ENCODE results near the gene FAM72D.
"Not testable (repeated sequence)": the region's sequence is repeated elsewhere in the genome, so short reads cannot be mapped to it uniquely, and the experiment has no call there.

Gene FAM72D

DNA sequence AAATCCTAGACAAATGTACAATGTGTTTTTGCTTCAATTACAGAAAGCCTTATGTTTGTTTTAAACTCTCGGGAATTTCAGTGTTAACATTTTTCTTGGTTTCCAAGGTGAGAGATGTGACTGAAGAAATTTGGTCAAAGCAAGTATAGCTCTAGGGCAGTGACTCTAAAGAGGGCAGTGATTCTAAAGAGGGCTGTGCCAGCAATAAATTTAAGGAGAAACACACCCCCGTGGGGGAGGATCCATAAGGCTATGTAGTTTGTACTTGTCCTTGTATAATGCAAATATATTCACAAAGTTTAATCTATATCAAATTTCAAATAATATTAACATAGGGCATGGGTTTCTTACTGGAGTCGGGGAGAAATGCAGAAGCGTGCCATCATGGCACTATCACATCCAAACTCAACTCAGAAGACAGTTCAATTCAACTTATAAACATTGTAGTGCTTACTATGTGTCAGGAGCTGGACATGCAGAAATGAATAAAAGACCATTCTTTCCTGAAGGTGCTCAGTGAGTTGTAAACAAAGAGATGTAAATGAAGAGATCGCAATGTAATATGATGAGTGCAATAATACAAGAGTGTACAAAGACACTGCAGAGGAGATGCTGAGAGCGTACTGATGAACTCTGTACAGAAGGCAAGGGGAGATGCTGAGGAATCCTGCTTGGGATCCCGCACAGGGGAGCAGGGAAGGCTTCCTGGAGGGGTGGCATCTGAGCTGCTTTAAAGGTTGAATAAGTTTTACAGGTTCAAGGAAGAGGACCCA lies 13.1 kb upstream of the FAM72D start:
- not testable (repeated sequence) for DNase-seq (ENCODE audit: low spot score)

DNA sequence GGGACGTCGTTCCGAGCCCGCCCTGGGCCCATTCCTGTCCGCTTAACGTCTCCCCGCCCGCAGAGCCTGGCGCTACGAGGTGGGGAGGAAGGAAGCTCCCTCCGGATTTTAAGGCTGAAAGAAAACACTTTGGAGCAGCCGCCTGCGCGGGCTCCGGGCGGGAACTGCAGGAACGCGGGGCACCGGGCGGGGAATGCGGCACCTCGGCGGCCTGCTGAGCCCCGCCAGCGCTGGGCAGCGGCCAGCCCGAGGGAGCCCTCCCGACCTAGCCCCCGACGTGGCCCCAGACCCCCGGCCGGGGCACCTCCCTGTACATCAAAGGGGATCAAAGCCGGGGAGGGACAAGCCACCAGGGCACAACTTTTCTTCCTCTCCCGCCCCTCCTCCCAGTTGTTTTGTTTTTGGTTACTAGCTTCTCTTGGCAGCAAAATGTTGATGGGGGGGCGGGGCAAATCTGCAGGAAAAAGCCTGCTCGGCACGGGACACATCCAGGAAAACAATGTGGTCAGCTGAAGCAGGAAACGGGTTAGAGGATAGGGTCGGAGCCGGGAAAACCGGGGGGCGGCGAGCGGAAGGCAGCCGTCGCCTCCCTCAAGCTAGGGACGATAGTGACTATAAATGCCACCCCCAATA lies 2.1 kb upstream of the FAM72D start:
- not testable (repeated sequence) for DNase-seq (ENCODE audit: low spot score)

DNA sequence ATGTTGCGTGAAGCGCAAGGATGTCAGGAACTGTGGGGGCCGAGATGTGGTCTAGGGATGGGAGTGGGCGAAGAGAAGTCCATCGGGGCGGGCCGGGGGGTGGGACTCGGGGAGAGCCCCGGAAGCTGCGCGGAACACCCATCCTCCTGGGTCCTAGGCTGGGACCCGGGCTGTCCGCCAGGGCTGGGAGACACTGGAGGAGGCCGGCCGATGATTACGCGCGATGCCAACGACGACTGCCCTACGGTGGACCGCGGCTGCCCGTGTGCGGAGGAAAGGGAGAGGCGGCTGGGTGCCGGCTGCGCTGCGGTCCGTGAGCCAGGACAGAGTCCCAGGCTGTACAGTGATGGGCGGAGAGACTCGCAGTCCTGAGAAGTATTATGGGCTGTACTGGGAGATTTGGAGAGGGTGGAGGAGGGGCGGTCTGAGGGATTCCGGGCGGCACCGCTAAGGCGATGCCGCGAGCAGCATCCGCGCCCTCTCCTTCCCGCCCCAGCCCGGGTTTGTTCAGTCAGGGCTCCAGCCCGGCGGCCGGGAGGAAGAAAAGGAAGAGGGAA lies 1.0 kb upstream of the FAM72D start:
- not testable (repeated sequence) for DNase-seq (ENCODE audit: low spot score)

DNA sequence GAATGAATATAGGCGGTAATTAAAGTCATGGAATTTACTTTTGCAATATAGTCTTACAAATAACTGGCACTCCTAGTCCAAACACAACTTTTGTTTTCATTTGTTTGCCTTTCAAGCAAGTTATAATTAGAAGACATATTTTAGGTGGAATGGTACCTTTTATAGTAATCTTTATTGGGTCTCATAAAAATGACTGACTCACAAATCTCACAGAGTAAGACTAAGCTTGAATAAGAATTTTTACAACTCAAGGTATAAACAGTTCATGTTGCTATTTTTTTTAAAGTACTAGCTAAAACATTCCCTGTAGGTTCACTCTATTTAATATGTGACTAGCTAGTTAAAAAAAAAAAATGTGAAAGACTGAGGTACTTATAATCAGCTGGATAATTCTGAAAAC lies 6.0 kb downstream of the FAM72D start:
- not testable (repeated sequence) for DNase-seq (ENCODE audit: low spot score)

DNA sequence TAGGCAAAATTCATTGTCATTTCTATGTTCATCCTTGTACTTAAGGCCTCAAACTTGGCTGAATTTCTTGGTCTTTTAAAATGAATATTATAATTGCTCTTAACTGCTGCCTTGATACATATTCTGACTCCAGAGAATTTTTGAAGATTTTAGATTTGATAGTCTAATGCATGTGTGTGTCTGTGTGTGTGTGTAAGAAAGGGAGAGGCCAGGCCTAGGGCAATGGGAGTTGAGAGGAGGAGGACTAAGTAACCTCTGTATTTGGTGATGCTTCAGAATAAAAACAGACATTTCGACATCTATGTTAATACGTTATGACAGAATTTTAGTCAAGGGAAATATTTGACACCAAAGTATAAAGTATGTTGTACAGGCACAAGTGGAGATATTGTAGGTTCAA lies 7.5 kb downstream of the FAM72D start:
- not testable (repeated sequence) for DNase-seq (ENCODE audit: low spot score)

DNA sequence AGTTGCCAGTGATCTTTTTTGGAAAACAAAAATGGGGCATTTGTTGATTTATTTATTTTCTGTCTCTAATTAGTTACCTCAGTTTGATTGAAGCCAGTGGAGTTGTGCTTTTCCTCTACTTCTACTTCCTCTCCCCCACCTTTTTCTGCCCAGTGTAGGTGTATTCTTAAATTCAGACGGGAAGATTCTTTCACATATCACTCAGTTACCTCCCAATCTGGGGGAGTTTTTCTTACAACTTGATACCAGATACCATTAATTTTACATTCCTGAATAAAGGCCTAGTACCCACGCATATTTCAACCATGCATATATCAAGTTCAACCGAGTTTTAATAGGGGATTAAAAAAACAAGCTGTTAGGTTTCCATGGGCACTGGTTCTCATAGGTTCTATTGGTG lies 15.9 kb downstream of the FAM72D start:
- not testable (repeated sequence) for DNase-seq (ENCODE audit: low spot score)

DNA sequence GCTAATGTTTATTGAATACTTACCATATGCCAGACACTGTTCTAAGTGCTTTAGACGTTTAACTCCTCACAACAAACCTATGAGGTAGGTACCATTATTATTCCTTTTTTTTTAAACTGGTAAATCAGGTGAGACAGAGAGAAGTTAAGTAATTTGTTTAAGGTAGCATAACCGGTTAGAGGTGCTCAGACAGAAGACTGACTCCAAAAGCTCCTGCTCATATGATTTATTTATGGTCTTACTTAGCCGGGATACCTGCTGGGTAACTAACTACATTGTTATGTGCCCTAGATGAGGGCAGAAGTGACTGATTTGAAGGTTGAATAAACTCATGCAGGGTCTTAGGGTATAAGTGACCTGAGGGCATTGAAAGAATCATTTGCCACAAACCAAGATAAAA lies 16.9 kb downstream of the FAM72D start:
- not testable (repeated sequence) for DNase-seq (ENCODE audit: low spot score)

DNA sequence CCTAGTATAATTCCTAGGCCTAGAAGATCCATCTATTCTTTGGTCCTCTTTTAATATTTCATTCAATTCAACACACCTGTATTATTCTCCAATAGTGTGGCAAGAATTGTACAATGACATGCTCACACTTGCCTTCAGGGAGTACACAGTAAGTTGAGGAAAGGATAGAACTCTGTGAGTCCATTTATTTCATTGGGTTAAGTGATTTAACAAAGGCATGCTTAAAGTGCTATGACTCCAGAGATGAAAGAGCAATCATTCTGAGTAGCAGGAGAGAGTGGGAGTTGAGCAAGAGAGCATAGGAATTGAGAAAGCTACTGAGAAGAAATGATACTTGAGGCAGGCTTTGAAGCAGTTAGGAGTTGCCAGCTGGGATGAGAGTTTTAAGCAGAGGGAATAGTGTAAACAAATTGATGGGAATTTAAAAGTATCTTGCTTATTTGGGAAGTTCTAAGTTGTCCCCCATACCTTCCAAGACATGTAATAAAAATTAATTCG lies 18.8 kb downstream of the FAM72D start:
- DNase-seq (ENCODE audit: low spot score) = not testable (repeated sequence)

DNA sequence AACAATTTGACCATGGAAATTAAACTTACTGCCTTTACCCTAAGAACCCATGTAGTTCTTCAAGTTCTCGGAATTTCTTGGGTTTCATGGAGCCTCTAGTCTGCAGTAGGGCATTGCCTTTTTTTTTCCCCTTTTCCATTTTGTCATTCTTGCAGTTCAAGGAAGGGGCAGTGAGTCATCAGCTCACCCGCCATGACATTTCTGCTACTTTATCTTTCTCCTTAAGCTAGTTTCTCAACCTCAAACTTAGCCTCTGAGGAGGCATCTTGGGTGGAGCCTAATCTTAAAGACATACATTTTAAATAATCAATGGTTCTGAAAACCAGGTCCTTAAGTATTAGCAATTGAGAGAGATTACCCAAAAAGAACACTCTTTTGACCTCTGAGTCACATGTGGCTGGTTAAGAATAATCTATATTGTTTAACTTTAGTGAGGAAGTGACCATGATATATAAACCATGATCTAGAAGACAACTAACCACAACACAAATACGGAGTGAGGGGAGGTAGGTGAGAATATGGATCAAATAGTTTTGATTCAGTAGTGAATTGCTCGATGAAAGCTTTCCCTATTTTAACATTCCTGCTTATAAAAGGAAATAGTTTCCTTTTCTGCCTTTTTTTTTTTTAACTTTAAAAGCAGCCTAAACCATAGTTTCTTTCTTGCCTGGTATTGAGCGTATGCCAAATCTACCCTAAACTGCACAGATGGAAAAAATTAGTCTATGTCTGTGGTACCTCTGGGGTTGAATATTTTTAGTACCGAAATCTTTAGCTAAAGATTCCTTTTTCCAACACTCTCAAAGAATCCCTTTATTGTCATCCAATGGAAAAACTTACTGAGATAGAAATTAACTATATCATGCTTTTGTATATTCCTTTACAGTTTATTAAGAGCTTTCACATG lies 20.1 kb downstream of the FAM72D start:
- not testable (repeated sequence) for DNase-seq (ENCODE audit: low spot score)

DNA sequence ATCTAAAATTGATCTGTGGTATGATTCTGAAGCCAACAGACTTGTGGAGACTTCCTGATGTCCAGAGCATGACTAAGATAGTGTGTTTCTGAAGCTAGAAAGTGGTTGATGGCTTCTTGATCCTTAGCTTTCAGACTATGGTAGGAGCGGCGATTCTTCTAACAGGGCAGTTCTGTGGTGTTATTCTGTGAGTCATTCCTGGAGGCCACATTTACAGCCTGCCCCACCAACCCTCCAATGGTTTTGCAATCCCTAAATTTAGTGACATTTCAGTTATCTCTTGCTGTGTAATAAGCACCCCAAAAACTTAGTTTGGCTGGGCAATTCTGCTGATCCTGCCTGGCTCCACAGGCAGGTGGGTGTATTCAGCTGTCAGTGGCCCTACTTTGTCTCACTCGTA lies 24.1 kb downstream of the FAM72D start:
- not testable (repeated sequence) for DNase-seq (ENCODE audit: low spot score)

DNA sequence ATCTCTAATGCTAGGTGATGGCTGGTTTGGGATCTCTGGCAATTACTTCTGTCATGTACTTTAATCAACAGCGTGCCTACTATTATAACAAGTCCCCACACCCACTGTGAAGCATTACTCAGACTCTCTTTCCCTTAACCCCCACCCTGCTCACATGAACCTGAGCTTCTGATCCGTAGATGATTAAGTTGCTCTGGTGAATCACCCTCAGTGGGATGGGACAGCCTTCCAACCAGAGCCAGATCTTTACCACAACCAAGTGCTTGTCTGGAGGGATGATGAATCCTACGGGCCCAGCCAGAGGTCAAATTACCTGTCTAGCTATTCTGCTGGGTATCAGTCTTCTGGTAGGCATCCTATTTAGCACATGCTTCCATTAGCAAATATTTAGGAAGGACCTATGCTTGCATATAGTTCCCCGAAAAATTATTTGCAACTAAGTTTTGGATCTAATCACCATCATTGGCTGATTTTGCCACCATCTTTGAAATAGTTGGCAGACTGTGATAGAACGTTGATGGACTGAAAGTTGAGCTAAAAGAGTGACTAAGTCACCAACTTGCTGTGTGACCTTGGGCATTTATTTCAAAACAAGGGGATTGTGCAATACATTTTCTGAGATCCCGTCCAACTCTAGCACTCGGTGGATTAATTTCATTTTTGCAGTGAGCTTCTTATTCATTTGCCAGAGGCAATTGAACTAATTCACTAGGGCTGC lies 26.7 kb downstream of the FAM72D start:
- not testable (repeated sequence) for DNase-seq (ENCODE audit: low spot score)

DNA sequence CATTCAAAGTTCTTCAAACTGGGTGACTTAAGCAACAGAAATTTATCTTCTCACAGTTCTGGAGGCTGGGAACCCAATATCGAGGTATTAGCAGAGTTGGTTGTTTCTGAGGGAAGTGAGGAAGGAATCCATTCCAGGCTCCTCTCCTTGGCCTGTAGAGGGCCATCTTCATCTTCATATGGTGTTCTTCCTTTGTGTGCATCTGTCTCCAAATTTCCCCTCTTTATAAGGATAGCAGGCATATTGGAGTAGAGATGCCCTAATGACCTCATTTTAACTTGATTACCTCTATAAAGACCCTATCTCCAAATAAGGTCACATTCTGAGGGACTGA lies 27.3 kb downstream of the FAM72D start:
- not testable (repeated sequence) for DNase-seq (ENCODE audit: low spot score)

DNA sequence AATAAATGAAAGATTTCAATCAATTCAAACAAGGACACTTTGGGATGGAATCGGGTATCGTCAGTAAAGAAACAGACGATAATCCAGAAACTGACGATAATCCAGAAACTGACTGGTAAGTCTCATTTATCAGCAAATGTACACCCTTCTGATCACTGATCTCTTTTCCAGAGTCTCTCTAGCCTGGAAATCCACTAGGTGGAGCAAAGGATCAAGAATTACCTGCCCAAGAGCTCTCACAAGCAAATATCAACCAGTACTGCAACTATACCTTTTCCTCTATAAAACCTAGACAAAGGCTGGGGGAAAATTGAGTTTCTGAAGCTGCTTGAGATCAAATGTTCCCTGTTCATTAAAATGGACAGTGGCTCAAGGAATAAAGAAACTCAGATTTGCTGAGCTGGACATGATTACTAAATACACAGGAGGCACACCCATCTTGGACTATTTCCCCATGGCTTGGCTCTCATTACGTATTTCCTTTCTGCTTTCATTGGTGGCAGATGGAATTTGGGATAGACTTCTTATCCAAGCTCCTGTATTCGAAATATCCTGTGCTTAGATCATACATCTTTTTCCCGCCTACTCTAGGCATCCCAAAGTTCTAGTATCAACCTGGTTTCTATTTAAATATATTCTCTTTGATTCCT lies 28.3 kb downstream of the FAM72D start:
- not testable (repeated sequence) for DNase-seq (ENCODE audit: low spot score)

DNA sequence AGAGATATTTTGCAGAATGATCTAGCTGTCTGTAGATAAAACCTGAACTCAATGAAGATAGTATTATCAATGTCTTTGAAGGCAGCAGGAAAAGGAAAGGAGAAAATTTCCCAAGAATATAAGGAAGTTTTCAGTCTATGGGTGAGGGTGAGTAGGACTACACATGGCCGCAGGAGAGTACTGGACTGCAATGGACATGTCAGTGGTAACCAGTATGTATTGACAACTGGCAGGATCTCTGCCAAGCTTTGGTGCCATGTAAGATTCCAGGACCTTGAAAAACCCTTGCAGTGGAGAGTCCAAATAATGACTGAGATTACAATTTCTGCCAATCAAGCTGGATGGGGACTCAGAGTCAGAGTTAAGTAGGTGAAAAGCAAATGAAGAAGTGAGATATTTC lies 29.3 kb downstream of the FAM72D start:
- not testable (repeated sequence) for DNase-seq (ENCODE audit: low spot score)

DNA sequence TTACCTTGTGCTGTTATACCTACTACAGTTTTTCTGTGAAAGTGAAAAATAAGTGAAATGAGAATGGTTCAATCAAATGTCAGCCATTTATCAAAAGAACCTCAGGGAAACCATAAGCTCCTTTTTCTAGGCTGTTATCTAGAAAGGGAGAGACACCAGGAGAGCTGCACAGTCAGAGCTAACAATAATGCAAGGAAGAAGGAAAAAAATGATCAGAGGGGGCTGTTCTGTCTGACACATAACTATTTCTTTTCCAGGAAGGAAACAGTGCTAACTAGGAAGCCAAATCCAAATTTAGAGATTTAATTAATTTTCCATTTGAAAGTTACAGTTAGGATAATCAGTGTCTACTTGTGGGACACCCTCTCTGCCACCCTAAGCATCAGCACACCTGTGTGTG lies 31.4 kb downstream of the FAM72D start:
- not testable (repeated sequence) for DNase-seq (ENCODE audit: low spot score)

DNA sequence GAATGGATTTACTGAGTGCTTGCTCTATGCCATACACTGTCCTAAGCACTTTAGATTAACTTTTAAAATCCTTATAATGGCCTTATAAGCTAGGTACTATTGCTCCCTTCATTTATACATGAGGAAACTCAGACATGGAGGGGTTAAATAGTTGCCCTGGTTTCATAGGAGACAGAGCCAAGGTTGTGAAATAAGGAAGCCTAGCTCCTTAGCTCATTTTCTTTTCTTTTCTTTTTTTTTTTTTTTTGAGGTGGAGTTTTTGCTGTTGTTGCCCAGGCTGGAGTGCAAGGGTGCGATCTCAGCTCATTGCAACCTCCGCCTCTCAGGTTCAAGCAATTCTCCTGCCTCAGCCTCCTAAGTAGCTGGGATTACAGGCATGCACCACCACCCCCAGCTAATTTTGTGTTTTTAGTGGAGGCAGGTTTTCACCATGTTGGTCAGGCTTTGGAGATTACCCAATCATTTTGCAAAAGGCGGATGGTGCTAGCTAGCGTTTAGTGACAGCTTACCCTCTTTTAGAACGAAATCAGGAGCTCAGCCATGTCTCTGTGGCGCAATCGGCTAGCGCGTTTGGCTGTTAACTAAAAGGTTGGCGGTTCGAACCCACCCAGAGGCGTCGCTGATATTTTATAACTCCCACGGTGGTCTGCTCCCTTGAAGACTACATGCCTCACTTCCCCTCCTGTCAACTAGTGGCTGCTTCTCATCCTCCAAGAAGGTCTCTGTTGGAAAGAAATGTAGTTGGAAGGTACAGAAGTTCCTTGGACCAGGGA lies 33.1 kb downstream of the FAM72D start:
- DNase-seq (ENCODE audit: low spot score) = not testable (repeated sequence)

DNA sequence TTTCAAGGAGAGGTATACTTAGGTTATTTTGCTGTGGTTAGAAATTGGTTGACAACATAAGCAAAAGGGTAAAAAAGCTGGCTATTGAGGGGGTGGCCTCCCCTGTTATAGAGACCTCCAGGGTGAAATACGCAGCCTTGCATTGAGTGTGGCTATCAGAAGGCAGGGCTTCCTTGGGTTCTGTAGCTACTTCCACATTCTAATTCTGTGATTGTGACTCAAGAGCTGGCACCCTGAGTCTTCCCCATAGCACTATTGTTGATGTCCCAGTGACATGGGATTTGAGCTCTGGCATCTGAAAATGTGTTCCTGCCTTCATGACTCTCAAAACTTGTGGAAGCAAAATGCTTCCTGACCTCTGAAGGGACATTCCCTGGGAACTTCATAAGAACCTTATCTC lies 38.7 kb downstream of the FAM72D start:
- not testable (repeated sequence) for DNase-seq (ENCODE audit: low spot score)

DNA sequence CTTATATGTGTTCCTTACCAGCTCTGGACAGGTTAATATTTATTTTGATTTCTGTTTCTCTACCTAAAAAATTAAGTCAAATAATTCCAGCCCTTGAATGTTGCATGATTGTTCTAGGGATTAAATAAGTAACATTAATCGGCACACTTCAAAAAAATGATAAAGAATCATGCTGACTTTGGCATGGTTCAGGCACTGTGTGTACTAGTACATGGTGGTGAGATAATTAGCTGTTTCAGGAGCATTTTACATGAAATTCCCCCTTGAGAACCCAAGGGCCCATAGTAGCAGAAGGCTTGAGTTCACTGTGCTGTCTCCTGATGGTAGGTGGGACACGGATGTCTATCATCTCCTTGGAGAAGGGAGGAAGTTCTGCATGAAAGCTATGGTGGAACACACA lies 44.8 kb downstream of the FAM72D start:
- DNase-seq (ENCODE audit: low spot score) = not testable (repeated sequence)

DNA sequence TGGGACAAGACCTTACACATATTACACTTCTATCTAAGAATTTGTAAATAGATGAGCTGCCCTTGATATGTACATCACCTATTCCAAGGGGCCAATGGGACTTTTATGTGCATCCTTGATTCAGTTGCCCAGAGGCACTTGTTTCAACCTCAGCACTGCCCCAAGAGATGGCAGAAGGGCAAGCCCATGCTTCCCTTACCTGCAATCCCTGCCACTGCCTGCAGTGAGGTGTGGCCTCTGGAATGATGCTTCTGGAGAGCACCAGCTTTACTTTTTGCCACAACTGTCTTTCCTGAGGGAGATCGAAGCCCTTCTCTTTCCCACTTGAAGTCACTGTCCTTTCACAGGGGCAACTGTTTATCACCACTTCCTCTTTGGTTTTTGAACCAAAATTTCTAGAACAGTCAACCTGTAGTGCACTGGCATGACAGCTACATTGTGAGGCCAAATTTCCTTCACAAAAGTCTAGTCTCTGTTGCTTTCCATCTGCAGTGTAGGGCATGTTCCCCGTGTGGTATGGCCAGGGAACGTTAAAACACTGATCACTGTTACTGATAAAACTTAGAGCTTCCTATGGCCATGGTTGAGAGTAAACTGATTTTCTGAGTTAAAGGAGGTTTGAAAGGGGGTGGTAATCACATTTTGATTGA lies 48.6 kb downstream of the FAM72D start:
- not testable (repeated sequence) for DNase-seq (ENCODE audit: low spot score)

DNA sequence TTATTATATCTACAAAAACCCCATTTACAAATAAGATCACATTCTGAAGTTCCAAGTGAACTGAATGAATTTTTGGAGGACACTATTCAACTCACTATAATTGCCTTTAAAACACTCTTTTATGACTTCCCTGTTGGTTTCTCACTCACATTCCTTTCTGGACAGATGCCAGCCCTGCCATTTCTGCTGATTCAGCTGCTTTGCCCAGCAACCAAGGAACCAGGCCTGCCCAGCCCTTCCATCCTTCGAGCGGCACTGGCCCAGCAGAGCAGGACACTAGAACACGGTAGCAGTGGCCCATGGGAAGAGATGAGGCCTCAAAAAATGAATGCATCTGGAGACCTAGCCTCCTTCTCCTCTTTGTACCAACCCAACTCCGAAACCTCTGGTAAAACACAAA lies 50.5 kb downstream of the FAM72D start:
- not testable (repeated sequence) for DNase-seq (ENCODE audit: low spot score)
